ENCODE results near the gene GALNT14.

The GALNT14 gene

GRCh38 chr2:31083234-31083993 is 54.8 kb downstream of the GALNT14 start:
- no peak for DNase-seq

DNA sequence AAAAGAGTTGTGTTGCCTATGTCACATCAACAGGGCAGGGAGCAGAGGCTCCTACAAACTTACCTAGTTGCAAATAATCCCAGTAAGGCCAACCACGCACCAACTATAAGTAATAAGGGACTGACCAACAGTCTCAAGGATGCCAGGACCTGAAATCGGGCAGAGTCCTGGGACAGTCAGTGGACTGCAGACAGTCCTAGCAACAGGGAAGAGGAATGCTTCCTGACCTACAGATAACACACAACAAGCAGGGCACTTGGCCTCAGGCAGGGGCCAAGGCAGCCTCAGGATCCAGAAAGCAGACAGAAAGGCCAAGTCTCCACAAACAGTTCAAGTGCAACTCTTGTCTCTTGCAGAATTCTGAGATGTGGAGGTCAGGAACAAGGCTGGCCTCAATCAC is 56.2 kb downstream of the GALNT14 start:
- DNase-seq = no peak

DNA sequence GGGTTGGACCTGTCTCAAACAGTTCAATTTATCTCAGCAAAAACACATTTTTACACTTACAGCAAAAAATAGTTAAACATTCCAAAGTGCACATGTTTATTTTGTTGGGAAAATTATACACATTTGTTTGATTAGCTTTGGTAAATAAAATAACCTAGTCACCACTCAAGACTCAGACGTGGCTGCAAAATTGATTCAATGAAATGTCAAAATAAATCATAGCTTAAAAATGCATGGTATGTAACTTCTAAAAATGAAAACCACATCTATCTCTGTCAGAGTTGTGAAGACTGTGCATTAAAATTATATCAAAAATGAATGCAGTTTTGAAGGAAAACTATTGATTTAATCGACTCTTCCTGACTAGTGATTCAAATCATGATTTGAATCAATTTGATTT is 56.7 kb downstream of the GALNT14 start:
- no peak for DNase-seq

DNA sequence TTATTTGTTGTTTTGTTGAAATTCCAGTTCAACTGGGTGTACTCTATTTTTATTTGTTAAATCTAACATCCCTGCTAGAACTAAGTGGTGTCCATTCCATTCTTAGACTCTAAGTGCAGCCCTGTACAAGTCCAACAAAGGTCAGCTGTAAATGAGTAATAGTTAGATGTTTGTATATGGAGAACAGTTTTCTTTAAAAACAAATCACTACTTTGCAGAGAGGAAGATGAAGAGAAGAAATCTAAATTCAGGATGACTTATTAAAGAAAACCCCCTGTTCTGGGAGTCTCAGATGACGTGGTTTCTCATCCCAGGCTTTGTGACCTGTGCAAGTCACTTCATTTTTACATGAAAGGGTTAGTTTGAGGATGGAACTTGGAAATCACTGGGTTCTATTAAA is 57.9 kb downstream of the GALNT14 start:
- no peak for DNase-seq

GRCh38 chr2:31079665-31080064 is 58.6 kb downstream of the GALNT14 start:
- DNase-seq = no peak

- DNase-seq = no peak
Measured at GRCh38 chr2:31078579-31079105, 59.6 kb downstream of the GALNT14 start.

DNA sequence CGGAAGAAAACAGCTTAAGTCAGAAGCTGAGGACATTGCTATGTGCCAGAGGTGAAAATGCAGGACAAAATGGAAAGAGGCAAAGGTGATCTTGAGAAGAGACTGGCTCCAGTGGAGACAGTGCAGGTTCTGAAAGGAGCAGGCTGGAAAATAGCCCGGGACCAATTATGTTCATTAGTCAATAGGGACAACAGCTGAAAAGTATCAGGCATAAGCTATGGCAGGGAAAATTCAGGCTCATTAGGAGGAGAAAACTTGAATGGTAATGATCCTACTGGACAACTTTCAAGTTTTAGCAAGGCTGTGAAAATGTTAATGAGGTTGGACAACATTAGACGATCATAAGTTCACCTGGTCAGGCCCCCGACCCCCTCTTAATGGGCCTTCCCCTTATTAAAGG is 60.2 kb downstream of the GALNT14 start:
- no peak for DNase-seq

- DNase-seq = no peak
Measured at GRCh38 chr2:31075941-31076590, 62.2 kb downstream of the GALNT14 start.

GRCh38 chr2:31075431-31075830 is 62.8 kb downstream of the GALNT14 start:
- DNase-seq = no peak

DNA sequence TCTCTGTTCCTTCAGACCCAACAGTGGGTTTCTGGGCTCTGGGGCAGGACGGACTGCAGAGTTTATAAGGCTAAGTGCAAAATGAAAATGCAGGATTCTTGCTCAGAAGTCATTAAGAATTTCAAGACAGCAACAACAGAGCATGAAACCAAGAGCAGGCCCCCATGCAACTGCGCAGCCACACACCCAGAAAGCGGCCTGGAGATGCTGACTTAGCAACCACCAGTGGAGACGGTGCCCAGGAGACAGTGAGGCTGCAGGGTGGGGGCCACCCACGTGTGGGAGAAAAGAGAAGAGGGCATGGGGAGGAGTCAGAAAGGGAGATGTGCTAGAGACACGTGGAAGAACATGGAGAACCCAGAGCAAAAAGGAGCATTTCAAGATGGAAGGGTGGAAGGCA is 66.5 kb downstream of the GALNT14 start:
- no peak for DNase-seq

GRCh38 chr2:31070339-31071125 is 67.7 kb downstream of the GALNT14 start:
- no peak for DNase-seq

- DNase-seq = no peak
Measured at GRCh38 chr2:31069643-31070325, 68.5 kb downstream of the GALNT14 start.

- DNase-seq = no peak
Measured at GRCh38 chr2:31067259-31067658, 71.0 kb downstream of the GALNT14 start.

- DNase-seq = no peak
Measured at GRCh38 chr2:31066551-31066950, 71.7 kb downstream of the GALNT14 start.

- no peak for DNase-seq
Measured at GRCh38 chr2:31066086-31066485, 72.2 kb downstream of the GALNT14 start.

- DNase-seq = no peak
Measured at GRCh38 chr2:31065356-31065755, 72.9 kb downstream of the GALNT14 start.

- no peak for DNase-seq
Measured at GRCh38 chr2:31060397-31060796, 77.8 kb downstream of the GALNT14 start.

GRCh38 chr2:31058096-31059035 is 79.9 kb downstream of the GALNT14 start:
- no peak for DNase-seq

DNA sequence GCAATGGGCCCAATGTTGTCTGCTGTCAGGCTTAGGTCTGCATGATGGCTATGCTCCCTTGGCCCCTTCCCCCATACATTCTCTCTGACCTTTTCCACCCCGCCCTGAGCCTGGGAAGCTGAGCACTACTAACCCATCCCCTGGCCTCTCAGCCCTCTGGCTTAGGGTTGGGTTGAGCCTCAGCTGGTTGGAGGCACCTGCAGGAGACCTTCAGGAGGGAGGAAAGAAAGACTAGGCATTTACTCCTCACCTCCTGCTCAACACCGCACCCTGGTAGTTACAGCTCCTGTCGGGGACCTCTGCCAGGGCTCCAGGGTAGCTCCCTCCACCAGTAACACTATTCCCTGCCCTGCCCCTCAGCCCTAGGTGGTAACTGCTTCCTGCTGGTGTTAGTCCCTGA is 80.5 kb downstream of the GALNT14 start:
- no peak for DNase-seq

DNA sequence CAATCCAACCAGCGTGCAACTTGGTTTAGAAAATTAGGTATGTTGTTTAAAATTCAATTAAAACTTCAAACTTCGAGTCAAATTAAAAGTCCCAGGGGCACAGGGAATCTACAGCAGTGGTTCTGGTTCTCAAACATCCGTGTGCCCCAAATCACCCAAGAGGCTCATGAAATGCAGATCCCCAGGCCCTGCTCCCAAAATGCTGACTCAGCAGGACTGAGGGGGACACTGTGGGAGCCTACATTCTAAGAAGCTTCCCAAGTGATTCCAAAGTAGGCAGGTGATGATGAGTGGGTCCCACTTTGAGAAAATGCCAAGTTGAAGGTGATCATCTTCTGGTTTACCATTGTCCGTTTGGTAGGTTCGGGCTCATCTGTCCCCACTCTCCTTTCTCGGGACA is 82.3 kb downstream of the GALNT14 start:
- DNase-seq = no peak

DNA sequence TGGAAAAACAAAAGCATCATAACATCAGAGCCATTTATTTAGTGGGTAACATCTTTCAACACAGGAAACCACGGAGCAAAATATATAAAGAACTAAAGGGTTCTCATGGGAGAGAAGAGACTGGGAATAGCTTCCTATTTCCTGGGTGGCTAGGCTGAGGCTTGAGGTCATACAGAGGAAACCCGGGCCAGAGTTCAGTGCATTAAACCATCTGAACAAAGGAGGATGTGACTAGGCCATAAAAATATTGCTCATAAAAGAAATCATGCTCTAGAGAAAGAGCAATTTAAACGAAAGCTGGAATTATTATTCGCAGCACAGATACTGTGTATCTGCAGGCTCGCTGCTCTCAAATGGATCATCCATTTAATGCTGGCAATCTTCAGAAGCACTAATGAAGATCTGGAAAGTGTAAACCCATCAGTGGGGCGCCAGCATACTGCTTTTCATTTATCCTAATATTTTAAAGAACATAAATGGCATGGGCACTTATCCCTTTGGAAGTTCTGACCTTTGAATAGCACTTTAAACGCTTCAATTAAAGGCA is 83.3 kb downstream of the GALNT14 start:
- DNase-seq = no peak

All from activated naive CD4-positive, alpha-beta T cell treated with anti-CD3 and anti-CD28 coated beads, Interleukin-2, amount 50 U/mL, for 16 hours (primary cell).